SK-N-SH (cell line): ENCODE results near the gene DDAH2. TPM values are rescaled to one million over a fixed set of nuclear protein-coding genes. Genes with fewer than 3 reads are reported as not detected.

ENCODE experiments used
- CTCF ChIA-PET: fragments of 300-600, 350-600 bp; formaldehyde crosslinking; extraction: SDS; loops from one replicate; lab custom pipeline; 2021; lab: Yijun Ruan, JAX
- POLR2A ChIA-PET: fragments of 350-600 bp; sonication (Branson Sonifier 250); formaldehyde crosslinking; extraction: SDS; loops from one replicate; lab custom pipeline; 2020; ENCODE audit warnings: antibody characterized with exemption, inconsistent platforms; lab: Yijun Ruan, JAX
- DNase-seq: peaks from one replicate; pipeline ENCODE4 v3.0.0; 2012
- H2AFZ ChIP-seq: fragments of 200-600 bp; sonication (generic); 2 replicates; pipeline ENCODE4 v1.8.1; 2016; ENCODE audit warnings: antibody characterized with exemption, mild to moderate bottlenecking, low read depth
- H3F3A ChIP-seq: fragments of 200-600 bp; sonication (generic); replicated peaks from 2 replicates; pipeline ENCODE3; 2016; ENCODE audit warnings: antibody characterized with exemption, mild to moderate bottlenecking; ENCODE audit not compliant: insufficient read depth
- H3K27ac ChIP-seq, 2 experiments: fragments of 200-500 bp in 1 of 2; fragments of 200-600 bp in 1 of 2; sonication (Bioruptor generic) in 1 of 2; sonication (generic), shearing (Covaris generic) in 1 of 2; 2 replicates each; pipeline versions ENCODE4 v1.5.1 to v1.6.1; 2014 to 2016; ENCODE audit warnings: low read depth in 2 of 2, inconsistent platforms in 1 of 2, low read length in 1 of 2, mild to moderate bottlenecking in 1 of 2, mixed read lengths in 1 of 2
- H3K27me3 ChIP-seq: fragments of 200-600 bp; sonication (generic), shearing (Covaris generic); 2 replicates; pipeline ENCODE4 v1.6.1; 2016; ENCODE audit warnings: mixed run types; ENCODE audit not compliant: insufficient read depth
- H3K36me3 ChIP-seq, 2 experiments: fragments of 200-500 bp in 1 of 2; fragments of 200-600 bp in 1 of 2; sonication (Bioruptor generic) in 1 of 2; sonication (generic) in 1 of 2; replicated peaks in 1 of 2; 2 replicates each; pipeline versions ENCODE3 to v1.5.1; 2014 to 2016; ENCODE audit warnings: low read length in 1 of 2, mild to moderate bottlenecking in 1 of 2; ENCODE audit not compliant: insufficient read depth in 2 of 2, control insufficient read depth in 1 of 2
- H3K4me1 ChIP-seq, 2 experiments: fragments of 200-500 bp in 1 of 2; fragments of 200-600 bp in 1 of 2; sonication (Bioruptor generic) in 1 of 2; sonication (generic), shearing (Covaris generic) in 1 of 2; 2 replicates each; pipeline versions ENCODE4 v1.5.1 to v1.6.1; 2014 to 2016; ENCODE audit warnings: low read depth in 1 of 2, low read length in 1 of 2, mixed run types in 1 of 2; ENCODE audit not compliant: insufficient read depth in 2 of 2, control insufficient read depth in 1 of 2
- H3K4me2 ChIP-seq: fragments of 200-600 bp; sonication (generic), shearing (Covaris generic); 2 replicates; pipeline ENCODE4 v1.6.1; 2017; ENCODE audit warnings: mixed run types
- H3K4me3 ChIP-seq, 2 experiments: fragments of 200-500 bp in 1 of 2; fragments of 200-600 bp in 1 of 2; sonication (Bioruptor generic) in 1 of 2; sonication (generic), shearing (Covaris generic) in 1 of 2; 2 replicates each; pipeline versions ENCODE4 v1.5.1 to v1.8.1; 2014 to 2016; ENCODE audit warnings: low read depth in 2 of 2, inconsistent platforms in 1 of 2, low read length in 1 of 2, mild to moderate bottlenecking in 1 of 2, mixed read lengths in 1 of 2, moderate library complexity in 1 of 2
- H3K79me2 ChIP-seq: fragments of 200-600 bp; sonication (generic); 2 replicates; pipeline ENCODE4 v1.8.1; 2017; ENCODE audit warnings: mild to moderate bottlenecking; ENCODE audit not compliant: insufficient read depth
- H3K9ac ChIP-seq: fragments of 200-600 bp; sonication (generic); 2 replicates; pipeline ENCODE4 v1.6.1; 2017; ENCODE audit warnings: mixed run types
- H3K9me2 ChIP-seq: fragments of 200-600 bp; sonication (generic); 2 replicates; pipeline ENCODE4 v1.6.1; 2017; ENCODE audit warnings: mixed run types
- H3K9me3 ChIP-seq: fragments of 200-600 bp; sonication (generic); 2 replicates; pipeline ENCODE4 v1.6.1; 2017; ENCODE audit warnings: mixed run types, mild to moderate bottlenecking, moderate library complexity
- H4K20me1 ChIP-seq: fragments of 200-600 bp; sonication (generic); 2 replicates; pipeline ENCODE4 v1.6.1; 2017; ENCODE audit warnings: mild to moderate bottlenecking, mixed run types; ENCODE audit not compliant: insufficient read depth
- CTCF ChIP-seq: fragments of 200-600 bp; sonication (generic); IDR thresholded peaks from 2 replicates; pipeline ENCODE4 v1.6.1; 2017; ENCODE audit warnings: antibody characterized with exemption, mild to moderate bottlenecking, moderate library complexity
- EZH2phosphoT487 ChIP-seq: fragments of 200-600 bp; sonication (generic); IDR thresholded peaks from 2 replicates; pipeline ENCODE4 v1.6.1; 2017; ENCODE audit warnings: low read depth, mixed run types, mild to moderate bottlenecking, antibody characterized with exemption, moderate library complexity, borderline replicate concordance
- FOSL2 ChIP-seq: IDR thresholded peaks from 2 replicates; pipeline ENCODE4 v1.4.0; 2012; ENCODE audit warnings: low read depth, mild to moderate bottlenecking, moderate library complexity, borderline replicate concordance
- NFIC ChIP-seq: IDR thresholded peaks from 2 replicates; pipeline ENCODE4 v1.4.0; 2012; ENCODE audit warnings: borderline replicate concordance
- RAD21 ChIP-seq: IDR thresholded peaks from 2 replicates; pipeline ENCODE4 v1.6.1; 2012; ENCODE audit warnings: mild to moderate bottlenecking, low read length
- RFX5 ChIP-seq: IDR thresholded peaks from 2 replicates; pipeline ENCODE4 v1.6.1; 2012; ENCODE audit warnings: mild to moderate bottlenecking, improper control_type of control experiment, low read length
- TAF1 ChIP-seq: IDR thresholded peaks from 2 replicates; pipeline ENCODE4 v1.6.1; 2012; ENCODE audit warnings: low read depth, mild to moderate bottlenecking, low read length, moderate library complexity, borderline replicate concordance
- TCF12 ChIP-seq: IDR thresholded peaks from 2 replicates; pipeline ENCODE4 v1.4.0; 2012
- YY1 ChIP-seq: IDR thresholded peaks from 2 replicates; pipeline ENCODE4 v1.4.0; 2012; ENCODE audit warnings: low read depth, mild to moderate bottlenecking
- ZBTB33 ChIP-seq: IDR thresholded peaks from 2 replicates; pipeline ENCODE4 v1.4.0; 2012; ENCODE audit warnings: low read depth, borderline replicate concordance
- WGBS: methylation state at CpG from one replicate; pipeline ENCODE4 v1.1.6; 2017; ENCODE audit warnings: low lambda C conversion rate; 5-methylcytosine and 5-hydroxymethylcytosine counted together
- polyA plus RNA-seq, 3 experiments: library from polyadenylated mRNA; depleted of rRNA; stranded (reverse); fragments of >200 nt; gene quantifications; 2 replicates each; pipeline ENCODE4 v1.2.3, GENCODE V29; 2012
- TF ChIP-seq, protein P1 (sequence below): IDR thresholded peaks from 2 replicates; pipeline ENCODE4 v1.6.1; 2012; ENCODE audit warnings: mild to moderate bottlenecking, low read depth, low read length, moderate library complexity
- TF ChIP-seq, protein P2 (sequence below): fragments of 150-350 bp; IDR thresholded peaks from 2 replicates; pipeline ENCODE4 v1.6.1; 2017; ENCODE audit warnings: antibody characterized with exemption, low read length, low read depth, borderline replicate concordance
- TF ChIP-seq, protein P3 (sequence below): IDR thresholded peaks from 2 replicates; pipeline ENCODE4; 2012
- TF ChIP-seq, protein P4 (sequence below): fragments of 150-350 bp; IDR thresholded peaks from 2 replicates; pipeline ENCODE4 v1.6.1; 2016; ENCODE audit warnings: mild to moderate bottlenecking, low read depth, low read length

The DDAH2 gene
- polyA plus RNA-seq, 1 of the 3 experiments (the other 2 are of a cell fraction): 180 TPM

GRCh38 chr6:31711233-31711632, 17.9 kb downstream of the DDAH2 start:
- no peaks in the 10 kb centered on the region for H3K79me2 ChIP-seq
- H3K4me2 ChIP-seq: no peak overlapping the region
- H3K27me3 ChIP-seq: no peaks in the 10 kb centered on the region
- H3K9me3 ChIP-seq: no peaks in the 10 kb centered on the region
- no peak overlapping the region for H3K4me3 ChIP-seq
- H3K4me1 ChIP-seq: no peaks in the 10 kb centered on the region
- H3K9ac ChIP-seq: no peak overlapping the region
- H3K36me3 ChIP-seq: no peaks in the 10 kb centered on the region
- peaks cover 3% of the 10 kb centered on the region for H3F3A ChIP-seq
- H4K20me1 ChIP-seq: no peaks in the 10 kb centered on the region
- TF ChIP-seq RFX5 (no peak), ZBTB33 (no peak), TCF12 (no peak), CTCF (no peak), FOSL2 (no peak), TAF1 (no peak), NFIC (no peak), YY1 (no peak), RAD21 (no peak), EZH2phosphoT487 (no peak)
- TF ChIP-seq, protein P1, sequence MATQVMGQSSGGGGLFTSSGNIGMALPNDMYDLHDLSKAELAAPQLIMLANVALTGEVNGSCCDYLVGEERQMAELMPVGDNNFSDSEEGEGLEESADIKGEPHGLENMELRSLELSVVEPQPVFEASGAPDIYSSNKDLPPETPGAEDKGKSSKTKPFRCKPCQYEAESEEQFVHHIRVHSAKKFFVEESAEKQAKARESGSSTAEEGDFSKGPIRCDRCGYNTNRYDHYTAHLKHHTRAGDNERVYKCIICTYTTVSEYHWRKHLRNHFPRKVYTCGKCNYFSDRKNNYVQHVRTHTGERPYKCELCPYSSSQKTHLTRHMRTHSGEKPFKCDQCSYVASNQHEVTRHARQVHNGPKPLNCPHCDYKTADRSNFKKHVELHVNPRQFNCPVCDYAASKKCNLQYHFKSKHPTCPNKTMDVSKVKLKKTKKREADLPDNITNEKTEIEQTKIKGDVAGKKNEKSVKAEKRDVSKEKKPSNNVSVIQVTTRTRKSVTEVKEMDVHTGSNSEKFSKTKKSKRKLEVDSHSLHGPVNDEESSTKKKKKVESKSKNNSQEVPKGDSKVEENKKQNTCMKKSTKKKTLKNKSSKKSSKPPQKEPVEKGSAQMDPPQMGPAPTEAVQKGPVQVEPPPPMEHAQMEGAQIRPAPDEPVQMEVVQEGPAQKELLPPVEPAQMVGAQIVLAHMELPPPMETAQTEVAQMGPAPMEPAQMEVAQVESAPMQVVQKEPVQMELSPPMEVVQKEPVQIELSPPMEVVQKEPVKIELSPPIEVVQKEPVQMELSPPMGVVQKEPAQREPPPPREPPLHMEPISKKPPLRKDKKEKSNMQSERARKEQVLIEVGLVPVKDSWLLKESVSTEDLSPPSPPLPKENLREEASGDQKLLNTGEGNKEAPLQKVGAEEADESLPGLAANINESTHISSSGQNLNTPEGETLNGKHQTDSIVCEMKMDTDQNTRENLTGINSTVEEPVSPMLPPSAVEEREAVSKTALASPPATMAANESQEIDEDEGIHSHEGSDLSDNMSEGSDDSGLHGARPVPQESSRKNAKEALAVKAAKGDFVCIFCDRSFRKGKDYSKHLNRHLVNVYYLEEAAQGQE: no peak
- TF ChIP-seq, protein P2, sequence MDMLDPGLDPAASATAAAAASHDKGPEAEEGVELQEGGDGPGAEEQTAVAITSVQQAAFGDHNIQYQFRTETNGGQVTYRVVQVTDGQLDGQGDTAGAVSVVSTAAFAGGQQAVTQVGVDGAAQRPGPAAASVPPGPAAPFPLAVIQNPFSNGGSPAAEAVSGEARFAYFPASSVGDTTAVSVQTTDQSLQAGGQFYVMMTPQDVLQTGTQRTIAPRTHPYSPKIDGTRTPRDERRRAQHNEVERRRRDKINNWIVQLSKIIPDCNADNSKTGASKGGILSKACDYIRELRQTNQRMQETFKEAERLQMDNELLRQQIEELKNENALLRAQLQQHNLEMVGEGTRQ: no peak
- TF ChIP-seq, protein P3, sequence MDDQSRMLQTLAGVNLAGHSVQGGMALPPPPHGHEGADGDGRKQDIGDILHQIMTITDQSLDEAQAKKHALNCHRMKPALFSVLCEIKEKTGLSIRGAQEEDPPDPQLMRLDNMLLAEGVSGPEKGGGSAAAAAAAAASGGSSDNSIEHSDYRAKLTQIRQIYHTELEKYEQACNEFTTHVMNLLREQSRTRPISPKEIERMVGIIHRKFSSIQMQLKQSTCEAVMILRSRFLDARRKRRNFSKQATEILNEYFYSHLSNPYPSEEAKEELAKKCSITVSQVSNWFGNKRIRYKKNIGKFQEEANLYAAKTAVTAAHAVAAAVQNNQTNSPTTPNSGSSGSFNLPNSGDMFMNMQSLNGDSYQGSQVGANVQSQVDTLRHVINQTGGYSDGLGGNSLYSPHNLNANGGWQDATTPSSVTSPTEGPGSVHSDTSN: no peak
- TF ChIP-seq, protein P4, sequence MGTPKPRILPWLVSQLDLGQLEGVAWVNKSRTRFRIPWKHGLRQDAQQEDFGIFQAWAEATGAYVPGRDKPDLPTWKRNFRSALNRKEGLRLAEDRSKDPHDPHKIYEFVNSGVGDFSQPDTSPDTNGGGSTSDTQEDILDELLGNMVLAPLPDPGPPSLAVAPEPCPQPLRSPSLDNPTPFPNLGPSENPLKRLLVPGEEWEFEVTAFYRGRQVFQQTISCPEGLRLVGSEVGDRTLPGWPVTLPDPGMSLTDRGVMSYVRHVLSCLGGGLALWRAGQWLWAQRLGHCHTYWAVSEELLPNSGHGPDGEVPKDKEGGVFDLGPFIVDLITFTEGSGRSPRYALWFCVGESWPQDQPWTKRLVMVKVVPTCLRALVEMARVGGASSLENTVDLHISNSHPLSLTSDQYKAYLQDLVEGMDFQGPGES: no peak
- no peak overlapping the region for H2AFZ ChIP-seq
- CTCF ChIA-PET: interaction anchor here (0.6 to 2.9 kb wide), 3 partner anchors 8 to 59 kb away, joined by 3 to 9 read pairs (median 6); partner anchors contain the start of gene ABHD16A
- POLR2A ChIA-PET: no interaction called here
- WGBS: 75% methylated on average over 7 of the region's 8 CpGs
- DNase-seq: no peak
- H3K9me2 ChIP-seq: no peaks in the 10 kb centered on the region
- H3K27ac ChIP-seq: no peak overlapping the region
